GM18868 (cell line): ENCODE data around the gene TRPC4AP.

ENCODE experiments used
- ATAC-seq: cut with Tn5 transposase; IDR thresholded peaks from one replicate; pipeline ENCODE4 v1.9.1; 2021; ENCODE audit warnings: mild to moderate bottlenecking, moderate library complexity; ENCODE audit not compliant: unreplicated experiment

The TRPC4AP gene

DNA sequence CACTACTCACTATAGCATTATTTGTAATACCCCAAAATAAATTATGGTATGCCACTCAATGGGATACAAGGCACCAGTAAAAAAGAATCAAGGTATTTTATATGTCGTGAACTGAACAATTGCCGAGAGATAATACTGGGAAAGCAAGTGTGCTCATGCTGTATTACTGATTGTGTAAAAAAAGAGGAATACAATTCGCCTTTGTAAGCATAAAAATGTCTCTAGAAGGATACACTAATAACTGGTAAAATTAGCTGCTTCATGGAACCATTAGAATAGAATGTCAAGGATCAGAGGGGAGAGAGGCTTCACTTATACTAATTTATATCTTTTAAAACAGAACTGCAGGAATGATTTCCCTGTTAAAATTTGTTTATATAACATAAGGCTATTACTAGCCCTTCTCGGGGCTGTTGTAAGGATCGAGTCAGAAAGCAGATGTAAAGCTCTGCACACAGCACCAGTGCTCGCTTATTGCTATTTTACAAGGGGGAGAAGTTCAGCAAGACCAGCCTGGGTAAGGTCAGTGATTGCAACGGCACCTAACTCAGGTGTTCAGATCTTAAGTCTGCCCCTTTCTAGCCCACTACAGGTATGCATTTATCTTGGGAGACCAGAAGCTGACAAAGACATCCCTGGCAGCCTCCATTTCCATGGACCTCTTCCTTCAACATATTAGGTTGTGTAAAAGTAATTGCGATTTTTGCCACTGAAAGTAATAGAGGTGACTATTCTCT is 75.3 kb downstream of the TRPC4AP start:
- no peak for ATAC-seq

DNA sequence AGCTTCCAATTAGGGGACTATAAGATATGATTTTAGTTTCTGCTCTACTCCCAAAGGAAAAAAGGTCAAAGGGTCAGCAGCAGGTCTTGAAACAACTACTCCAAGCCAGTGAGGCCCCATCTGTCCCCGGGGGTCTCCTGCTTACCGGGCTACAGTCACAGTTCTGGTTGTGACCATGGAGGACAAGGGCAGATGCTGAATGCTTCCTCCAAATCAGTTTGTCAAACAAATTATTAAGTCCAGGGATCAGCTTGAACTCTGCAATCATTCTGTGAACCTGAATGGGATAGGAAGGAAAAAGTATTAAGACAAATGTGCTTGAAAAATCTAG is 76.8 kb downstream of the TRPC4AP start:
- no peak for ATAC-seq

DNA sequence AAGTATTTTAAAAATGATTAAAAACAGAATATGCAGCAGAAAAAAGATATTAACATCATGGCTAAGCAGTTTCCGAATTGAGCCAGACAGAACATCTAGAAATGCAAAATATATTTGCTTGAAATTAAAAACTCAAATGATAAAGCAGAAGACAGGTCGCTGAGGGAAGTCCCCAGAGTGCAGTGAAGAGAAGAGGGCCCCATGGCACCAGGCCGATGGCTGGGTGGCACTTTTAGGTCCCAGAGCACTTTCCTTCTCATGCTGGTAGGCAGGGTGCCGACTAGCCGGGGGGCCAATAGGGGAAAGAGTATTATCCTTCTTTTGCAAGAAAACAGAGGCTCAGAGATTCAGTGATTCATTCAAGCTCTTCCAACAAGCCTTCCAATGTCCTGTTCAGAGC is 78.1 kb downstream of the TRPC4AP start:
- no peak for ATAC-seq

DNA sequence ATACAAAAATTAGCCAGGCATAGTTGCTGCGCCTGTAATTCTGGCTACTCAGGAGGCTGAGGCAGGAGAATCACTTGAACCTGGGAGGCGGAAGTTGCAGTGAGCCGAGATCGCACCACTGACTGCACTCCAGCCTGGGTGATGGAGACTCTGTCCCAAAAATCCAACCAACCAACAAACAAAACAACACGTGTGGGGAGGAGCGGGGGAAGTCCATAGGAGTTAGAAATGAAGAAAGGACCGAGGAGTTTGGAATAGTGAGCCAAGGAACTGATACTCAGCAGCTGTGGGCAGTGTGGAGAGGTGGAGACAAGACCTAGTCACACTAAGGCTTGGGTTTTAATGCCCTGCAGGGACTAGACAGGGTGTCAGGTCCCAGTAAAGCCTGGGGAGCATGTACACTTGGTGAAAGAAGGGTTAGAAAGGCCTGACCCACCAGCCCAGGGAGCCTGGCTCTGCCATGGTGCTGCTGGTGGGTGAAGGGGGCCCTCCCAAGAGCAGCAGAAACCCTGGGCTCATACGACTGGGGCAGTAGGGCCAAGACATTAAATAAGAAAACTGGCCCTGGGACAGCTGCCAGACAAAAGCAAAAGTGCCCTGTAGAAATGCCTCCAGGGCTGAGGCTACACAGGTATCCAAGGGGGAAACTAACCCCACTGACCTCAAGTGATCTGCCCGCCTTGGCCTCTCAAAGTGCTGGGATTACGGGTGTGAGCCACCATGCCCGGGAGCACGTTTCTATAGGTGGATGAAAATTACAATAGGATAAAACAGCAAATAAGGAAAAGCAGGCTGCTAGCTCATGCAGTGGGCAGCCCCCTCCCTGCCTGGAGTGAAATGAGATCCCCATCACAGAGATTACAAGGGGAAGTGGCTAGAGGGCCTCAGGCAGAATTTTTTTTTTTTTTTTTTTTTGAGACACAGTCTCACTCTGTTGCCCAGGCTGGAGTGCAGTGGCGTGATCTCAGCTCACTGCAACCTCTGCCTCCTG is 78.9 kb downstream of the TRPC4AP start:
- no peak for ATAC-seq

DNA sequence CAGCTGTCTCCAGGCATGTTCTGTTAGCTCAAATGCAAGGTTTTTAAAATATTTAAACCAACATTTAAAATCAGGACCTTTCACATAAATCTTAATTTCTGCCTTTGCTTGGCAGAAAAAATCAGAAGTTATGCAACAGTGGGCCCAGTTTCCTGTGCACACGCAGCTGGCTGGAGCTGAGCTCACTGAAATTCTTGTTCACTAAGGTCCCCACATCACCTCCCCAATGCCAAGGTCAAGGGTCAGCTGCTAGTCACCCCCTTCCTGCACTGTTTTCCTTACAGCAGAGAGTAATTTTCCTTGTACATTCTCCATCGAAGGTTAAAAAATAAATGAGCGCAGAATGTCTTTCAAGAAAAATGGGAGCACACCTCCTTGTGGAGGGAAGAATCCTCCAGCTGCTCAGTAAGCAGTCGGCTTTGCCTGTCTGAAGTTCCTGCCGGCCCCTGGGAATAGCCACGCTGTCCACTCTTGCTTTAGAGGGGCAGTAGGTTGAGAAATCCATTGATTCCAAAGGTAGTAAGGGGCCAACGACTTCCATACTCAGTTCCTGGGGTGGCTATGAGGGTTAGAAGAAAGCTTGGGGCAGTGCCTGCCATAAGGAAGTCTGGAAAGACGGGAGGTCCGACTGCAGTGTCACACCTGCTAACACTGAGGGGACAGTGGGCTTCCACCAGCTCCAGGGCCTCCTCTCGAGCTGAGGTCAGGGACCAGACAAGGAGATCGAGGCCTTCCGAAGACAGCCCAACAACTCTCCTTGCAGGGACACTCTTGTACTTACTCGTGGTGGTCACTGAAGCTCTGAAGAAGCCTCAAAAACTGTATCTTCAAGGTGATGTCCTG is 80.2 kb downstream of the TRPC4AP start:
- ATAC-seq, result no peak

DNA sequence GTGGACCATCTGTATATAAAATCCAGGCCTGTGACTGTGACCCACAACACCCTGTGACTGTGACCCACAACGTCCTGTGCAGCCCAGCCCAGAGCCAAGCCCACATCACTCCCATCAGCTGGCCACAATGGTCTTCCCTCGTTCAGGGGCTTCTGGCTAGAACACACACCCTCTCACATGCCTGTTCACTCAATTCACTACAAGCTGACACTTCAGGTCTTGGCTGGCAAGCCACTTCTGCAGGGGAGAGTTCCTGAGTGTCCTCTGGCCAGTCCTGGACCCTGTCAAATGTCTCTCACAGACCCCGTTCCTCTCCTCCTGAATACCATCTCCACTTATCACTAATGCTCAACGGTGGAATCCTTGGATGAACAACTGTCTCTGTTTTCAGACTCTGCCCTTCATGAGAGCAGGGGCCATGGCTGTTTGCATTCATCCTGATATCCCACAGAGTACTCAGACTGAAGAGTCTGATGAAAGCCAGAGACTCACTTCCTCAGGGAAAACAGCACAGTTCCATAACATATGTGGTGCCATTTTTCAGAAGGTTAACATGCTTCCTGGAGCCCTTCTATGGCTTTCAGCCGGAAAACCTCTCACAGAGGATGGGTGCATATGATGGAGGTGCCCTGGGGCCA is 80.9 kb downstream of the TRPC4AP start:
- no peak for ATAC-seq

DNA sequence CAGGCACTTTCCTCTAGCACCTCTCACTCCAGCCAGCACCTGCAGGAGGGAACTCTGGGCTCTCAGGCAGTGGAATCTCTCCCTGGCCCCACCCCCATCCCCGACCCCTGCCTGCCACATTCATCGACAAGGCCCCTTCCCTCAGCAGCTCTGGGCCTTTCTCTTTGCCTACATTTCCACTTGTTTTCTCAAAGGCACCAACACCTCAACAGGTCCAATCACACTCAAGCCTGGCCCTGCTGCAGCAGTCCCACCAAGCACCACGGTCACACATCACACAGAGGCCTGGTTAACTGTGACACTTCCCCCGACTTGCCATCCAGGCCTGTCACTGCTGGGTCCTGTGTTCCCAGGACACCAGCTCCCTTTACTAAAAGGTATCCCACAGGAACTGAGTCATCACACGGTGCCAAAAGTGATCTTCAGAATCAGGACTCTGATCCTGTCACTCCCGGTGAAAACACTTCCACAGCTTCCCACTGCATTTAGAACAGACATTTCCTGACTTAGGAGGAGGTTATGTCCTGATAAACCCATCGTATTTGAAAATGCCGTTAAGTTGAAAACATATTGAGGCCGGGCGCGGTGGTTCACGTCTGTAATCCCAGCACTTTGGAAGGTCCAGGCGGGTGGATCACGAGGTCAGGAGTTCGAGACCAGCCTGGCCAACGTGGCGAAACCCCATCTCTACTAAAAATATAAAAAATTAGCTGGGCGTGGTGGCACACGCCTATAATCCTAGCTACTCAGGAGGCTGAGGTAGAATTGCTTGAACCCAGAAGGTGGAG is 82.0 kb downstream of the TRPC4AP start:
- ATAC-seq, result no peak

DNA sequence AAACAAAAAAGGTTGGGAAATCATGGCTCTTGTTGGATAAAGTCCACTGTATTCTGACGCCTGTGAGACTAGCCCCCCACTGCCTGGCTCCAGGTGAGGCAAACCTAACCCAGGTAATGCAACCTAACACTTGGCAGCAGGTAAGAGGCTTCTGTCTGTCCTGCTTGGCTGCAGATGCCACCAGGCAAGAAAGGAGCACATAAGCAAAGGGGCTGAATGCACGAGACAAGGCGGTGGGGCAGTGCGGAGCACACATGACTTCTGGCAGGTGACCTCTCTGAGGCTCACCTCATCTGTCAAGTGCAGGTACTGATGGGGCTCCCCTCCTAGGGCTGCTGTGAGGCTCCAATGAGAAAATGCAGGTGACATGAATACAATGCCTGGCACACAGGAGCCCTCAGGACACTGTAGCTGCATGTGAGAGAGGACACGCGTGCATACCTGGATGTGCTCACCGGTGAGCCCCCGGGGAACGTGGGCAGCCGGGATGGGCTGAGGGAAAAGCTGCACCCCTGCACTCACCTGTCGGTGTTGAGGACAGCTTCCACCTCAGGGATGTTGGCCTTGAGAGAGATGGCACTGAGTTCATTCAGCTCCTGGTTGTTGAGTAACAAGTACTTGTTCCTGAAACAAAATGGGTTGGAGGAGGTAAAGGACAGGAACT is 82.8 kb downstream of the TRPC4AP start:
- ATAC-seq, result no peak

DNA sequence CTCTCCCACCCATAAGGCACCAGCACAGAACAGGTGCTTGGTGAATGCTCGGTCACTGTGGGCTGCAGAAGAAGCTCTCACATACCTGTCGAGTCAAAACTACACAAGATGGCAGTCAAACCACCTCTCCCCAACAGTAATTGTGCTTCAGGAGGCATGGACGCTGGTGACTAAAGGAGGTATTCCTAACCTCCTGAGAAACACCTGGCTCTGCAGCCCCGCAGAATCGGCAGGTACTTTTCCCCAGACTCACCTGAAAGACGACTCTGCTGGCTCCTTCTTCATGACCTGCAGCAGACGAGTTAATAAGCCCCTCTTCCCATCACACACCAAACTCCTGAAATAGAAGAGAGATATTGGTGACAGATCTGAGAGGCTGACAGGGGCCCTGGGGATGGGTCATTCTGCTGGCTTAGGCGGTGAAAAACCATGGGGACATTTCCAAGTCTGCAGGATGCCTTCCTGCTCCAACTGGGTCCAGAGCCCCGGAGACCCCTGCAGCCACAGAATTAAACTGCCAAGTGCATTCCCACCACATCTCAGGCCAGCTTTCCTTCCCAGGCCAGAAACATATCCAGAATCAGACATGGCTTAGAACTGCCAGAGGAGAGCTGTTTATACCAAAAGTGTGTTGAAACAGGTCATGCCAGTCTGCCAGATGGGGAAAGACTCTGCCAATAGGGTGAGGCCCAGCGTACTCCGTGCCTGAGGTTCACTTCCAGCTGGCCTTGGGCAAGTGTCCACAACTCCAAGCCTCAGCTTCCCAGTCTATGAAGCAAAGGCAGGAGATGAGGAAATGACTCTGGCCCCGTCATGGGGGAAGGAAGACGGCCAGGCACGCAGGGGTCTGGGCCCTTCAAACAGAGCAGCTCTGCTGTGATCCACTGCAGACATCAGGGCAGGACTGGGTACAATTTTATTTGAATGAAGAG is 83.9 kb downstream of the TRPC4AP start:
- ATAC-seq, result no peak

DNA sequence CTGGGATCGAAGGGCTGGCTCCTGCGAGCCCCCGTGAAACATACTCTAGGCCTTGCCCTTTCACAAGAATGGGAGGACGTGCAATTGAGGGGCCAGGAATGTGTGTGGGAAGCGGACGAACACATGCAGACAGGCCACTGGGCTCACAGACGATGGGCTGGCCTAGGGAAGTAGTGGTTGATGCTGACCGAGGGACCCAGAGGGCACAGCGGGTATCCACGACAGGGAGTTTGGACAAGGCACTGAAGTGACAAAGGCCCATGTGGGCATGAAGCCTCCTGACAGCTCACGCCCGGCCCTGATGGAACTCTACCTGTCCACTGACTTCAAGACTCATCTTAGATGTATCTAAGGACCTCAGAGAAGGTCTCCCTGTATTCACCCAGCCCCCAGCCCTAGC is 84.7 kb downstream of the TRPC4AP start:
- ATAC-seq, result no peak

DNA sequence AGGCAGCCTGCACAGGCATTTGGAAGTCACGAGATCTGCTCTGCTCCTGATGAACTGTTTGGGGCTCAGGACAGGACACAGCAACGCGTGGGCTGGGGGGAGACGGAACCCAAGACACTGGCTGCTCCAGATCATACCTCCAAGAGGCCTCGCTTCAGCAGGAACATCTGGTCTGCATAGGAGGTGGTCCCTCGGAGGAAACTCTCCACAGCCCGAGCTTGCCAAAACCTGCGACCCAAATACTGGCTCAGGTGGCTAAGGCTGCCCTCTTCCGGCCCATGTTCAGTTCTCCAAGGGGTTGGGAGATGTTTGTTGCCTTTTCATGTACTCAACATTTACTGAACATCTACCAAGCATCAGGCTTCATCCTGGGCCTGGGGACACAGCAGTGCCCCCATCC is 85.2 kb downstream of the TRPC4AP start:
- no peak for ATAC-seq

DNA sequence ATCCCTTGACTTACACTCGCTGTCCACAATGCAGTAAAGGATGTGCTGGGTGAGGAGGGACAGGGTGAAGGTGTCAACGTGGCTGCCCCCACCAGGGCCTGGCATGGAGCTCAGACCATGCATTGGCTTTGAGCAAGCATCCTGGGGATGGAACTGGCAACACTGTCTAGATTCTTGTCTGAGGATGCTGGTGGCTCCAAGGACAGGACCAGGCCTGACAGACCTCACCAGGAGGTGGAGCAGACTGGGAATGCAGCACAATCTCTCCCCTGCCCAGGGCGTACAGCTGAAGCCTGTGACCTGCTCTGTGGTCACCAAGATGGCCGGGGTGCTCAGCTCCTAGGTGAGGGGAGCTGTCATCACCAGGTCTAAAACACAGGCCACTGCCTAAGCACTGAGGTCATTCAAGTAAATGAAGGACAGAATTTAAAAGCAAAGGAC is 86.1 kb downstream of the TRPC4AP start:
- no peak for ATAC-seq

DNA sequence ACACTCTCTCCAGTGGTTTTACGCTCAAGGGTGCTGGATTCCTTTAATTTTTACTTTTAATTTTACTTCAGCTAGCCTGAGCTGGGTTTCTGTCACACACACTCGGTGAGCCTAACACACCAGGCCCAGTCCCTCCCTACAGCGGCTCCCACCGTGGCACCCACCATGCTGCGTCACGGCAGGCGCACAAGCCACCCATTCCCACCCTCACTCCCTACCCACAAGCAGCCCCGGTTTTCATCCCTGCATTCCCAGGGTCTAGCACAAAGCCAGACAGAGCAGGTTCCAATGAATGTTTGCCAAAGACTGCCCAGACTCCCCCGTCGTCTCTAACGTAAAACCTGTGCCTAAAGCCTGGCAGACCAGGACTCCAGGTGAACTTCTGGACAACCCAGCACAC is 86.6 kb downstream of the TRPC4AP start:
- ATAC-seq, result no peak

DNA sequence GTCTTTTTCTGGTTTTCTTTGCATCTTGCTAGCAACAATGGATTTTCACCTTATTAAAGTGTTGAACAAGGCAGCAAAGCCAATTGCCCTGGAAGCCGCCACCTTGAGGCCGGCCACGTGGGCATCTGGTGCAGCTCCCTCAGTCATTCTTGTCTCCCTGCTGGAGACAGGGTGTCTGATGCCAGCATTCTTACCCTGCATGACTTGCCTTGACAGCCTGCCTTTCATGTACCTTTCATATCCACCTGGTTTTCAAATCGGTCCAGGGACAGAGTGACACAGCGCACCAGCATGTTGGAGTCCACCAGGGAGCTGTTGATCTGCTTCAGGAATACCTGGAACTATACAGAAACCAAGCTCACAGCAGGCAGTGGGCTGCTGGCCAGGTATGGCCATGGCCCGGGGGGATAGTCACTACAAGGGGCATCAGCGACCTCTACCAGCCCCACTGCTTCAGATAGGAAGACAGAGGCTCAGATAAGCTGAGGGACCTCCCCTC is 87.1 kb downstream of the TRPC4AP start:
- ATAC-seq, result no peak

DNA sequence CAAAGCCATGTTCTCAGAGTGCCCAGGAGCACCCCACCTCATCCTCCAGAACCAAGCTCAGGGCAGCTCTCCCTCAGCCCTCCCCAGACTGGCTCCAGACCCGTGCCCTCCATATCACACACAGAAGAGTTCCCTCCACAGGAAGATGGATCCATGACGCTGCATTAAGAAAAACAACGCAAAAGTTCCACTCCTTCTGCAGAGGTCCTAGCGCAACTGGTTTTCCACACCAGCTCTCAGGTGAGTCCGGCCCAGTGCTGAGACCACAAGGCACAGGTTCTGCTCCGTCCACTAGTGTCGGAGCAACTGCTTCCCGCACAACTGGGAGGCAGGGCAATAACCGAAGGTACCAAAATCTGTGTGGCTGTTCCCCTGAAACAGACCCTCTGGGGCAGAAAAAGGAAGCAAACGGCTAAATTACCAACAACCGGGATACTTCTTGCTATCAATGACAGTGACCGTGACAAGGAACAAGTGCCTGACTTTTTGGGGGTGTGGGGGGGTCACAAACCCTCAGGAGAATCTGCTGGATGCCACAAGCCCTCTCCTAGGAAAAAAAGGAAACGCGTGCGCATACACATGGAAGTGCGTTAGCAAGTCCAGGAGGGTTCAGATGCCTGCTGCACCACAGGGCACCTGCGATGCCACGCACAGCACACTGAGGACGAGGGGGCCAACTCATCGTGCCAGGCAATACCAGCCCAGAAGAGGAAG is 87.7 kb downstream of the TRPC4AP start:
- no peak for ATAC-seq

DNA sequence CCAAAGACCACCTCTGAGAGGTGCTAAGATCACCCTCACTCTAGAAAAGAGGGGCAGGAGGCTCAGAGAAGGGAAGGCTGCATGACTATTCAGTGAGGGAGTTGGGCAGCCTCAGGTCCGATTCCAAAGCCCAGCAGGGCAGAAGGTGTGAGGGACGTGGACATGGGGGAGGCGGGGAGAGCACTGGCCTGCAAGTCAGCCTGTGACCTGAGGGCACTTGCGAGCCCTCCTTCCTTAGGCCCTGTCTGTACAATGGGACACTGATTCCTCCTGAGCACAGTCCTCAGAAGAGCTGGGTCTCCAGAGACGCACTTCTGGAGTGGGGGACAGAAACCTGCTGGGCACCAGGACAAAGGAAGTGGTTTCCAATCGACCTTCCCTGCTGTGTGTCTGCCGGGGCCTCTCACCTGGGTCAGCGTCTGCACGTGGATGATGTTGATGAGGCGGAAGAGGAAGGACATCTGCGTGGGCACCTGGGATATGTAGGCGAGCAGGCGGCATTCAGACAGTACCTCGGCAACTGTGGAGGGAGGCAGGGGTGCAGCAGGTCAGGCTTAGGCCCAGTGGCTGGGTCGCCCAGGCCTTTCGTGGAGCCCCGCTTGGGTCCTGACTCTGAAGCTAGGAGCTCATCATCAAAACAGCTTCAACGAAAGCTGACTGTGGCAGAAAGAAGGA is 88.4 kb downstream of the TRPC4AP start:
- ATAC-seq, result no peak
